ENCODE results near the gene SPSB2.
A peak's percentile ranks its signal among the peaks of the same experiment; 100 is the strongest.
"Not testable (repeated sequence)": the region's sequence is repeated elsewhere in the genome, so short reads cannot be mapped to it uniquely, and the experiment has no call there.

Gene SPSB2

GRCh38 chr12:6869049-6870021, 3.8 kb downstream of the SPSB2 start:
- peak; percentile 88 for DNase-seq

DNA sequence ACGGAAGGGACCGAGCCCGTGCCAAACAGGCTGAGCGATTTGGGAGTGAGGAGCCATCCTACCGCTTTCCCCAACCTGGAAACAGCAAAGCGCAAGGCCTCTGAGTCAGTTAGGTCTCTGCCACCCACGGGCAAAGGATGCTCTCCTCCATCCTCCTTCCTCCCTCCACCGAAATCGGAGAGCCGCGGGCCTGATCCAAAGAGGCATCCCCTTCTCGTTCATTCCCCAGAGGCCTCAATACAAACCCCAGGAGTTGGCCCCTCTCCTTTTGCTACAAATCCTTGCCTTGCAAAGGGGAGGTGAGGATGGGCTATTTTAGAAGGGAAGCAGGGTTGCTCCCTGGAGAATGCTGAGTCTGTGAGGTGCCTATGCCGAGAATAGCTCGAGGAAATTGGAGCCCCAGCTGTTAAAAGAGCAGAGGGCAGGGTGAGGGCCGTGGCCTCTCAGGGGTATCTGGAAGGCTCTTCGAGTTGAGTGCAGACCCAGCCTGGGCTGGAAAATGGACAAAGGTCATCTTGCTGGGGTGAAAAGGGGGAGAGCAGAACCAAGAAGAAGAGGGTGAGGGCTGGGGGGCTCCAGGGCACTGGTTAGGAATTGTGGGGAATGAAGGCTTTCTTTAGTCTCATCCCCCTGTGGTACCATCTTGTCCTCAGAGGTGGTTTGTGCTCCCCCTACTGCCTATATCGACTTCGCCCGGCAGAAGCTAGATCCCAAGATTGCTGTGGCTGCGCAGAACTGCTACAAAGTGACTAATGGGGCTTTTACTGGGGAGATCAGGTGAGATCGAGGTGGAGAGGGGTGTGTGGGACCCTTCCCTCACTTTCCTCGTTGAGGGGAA, 4.7 kb downstream of the SPSB2 start:
- DNase-seq: no peak

DNA sequence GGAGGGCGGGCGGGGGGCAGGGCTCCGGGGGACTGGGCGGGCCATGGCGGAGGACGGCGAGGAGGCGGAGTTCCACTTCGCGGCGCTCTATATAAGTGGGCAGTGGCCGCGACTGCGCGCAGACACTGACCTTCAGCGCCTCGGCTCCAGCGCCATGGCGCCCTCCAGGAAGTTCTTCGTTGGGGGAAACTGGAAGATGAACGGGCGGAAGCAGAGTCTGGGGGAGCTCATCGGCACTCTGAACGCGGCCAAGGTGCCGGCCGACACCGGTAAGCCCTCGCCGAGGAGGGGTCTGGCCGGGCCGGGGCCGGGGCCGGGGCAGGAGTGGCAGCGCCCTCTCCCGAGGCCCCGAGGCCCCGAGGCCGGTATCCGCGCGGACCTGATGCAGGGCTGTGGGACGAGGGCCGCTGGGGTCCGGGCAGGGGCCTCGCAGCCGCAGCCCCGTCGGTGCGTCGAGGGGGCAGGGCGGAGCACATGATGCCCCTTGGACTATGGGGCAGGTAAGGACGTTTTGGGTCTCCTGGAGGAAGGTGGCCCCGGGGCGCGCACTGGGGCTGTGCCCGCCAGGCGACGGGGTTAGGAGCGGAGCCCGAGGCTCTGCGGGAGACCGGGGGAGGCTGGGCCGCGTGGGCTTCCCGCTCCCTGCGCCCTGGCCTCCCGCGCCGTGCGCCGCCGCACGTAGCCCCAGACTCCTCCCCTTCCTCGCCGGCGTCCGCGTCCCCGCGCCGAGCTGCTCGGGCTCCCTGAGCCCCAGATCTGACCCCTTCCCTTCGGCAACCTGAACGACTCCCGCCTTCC, 5.5 kb downstream of the SPSB2 start, which contains the start of gene TPI1:
Gene TPI1, plus strand, starts transcription at position 119 of the 798 bp plus-strand sequence. Its CDS starts 36 bp downstream, at position 155.
- peak; percentile 73 for DNase-seq

- DNase-seq: no peak
Observed at GRCh38 chr12:6866920-6867412, 6.1 kb downstream of the SPSB2 start.

GRCh38 chr12:6866163-6866919, 6.8 kb downstream of the SPSB2 start:
- no peak for DNase-seq

DNA sequence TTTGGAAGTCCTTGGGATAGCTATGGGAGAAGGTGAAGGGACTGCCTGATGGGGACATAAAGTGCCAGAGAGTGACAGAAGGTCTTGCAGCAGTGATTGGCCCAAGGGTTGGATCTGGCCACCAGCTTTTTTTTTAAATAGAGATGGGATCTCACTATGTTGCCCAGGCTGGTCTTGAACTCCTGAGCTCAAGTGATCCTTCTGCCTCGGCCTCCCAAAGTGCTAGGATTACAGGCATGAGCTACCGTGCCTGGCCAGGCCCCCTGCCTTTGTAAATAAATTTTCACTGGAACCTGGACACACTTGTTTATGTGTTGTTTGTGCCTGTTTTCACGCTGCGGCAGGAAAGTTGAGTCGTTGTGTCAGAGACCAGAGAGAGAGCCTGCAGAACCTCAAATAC, 7.8 kb downstream of the SPSB2 start:
- not testable (repeated sequence) for DNase-seq

- no peak for DNase-seq
Observed at GRCh38 chr12:6863586-6864321, 9.3 kb downstream of the SPSB2 start.

- DNase-seq: no peak
Observed at GRCh38 chr12:6863033-6863432, 10.1 kb downstream of the SPSB2 start.

- no peak for DNase-seq
Observed at GRCh38 chr12:6861391-6861790, 11.7 kb downstream of the SPSB2 start.

- DNase-seq: no peak
Observed at GRCh38 chr12:6860942-6861341, 12.2 kb downstream of the SPSB2 start.

DNA sequence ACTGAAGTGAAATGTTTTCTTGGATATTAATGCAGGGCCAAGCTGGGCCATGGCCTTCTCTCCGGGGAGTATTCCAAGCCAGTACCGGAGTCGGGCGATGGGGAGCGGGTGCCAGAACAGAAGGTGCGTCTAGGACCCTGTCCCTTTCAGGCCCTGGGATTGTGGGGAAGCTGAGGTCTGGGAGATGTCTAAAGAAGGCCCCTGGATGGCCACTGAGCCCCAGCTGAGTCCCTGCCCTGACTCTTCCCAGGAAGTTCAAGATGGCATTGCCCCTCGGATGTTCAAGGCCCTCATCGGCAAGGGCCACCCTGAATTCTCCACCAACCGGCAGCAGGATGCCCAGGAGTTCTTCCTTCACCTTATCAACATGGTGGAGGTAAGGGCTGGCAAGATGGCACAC, 13.0 kb downstream of the SPSB2 start:
- DNase-seq: no peak

GRCh38 chr12:6858799-6859198, 14.3 kb downstream of the SPSB2 start:
- DNase-seq: no peak

DNA sequence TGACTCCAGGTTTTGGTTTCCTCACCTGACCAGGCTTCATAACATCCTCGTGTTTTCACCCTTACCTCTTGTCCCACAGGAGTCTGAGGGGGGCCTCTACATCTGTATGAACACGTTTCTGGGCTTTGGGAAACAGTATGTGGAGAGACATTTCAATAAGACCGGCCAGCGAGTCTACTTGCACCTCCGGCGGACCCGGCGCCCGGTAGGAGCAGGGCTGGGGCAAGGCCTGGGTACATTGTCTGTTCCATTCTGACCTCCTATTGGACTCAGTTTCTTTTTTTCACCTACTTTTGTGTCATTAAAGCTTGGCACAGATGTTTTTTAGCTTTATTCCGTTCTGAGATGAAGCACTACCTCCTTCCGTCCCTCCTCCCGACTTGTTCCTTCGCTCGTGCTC, 17.8 kb downstream of the SPSB2 start:
- no peak for DNase-seq

DNA sequence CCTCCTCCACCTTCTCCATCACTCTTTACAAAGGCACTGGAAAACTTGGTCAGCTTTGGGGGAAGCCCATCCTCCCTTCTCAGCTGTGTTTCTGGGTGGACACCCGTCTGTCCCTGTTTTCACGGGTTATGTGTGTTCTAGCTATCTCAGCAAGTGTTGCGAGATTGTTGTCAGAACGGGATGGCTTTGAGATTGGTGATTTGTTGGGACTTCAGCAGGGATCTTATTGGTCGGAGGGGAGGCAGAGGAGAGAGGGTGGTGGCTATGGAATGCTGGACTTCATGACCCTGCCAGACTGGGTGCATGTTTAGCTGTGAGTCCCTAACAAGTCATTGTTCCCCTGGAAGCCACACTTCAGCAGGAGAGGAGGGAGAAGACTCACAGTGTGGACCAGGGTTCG, 19.1 kb downstream of the SPSB2 start:
- DNase-seq: no peak

GRCh38 chr12:6853626-6854025, 19.5 kb downstream of the SPSB2 start:
- DNase-seq: no peak

- DNase-seq: peak; percentile 54
Observed at GRCh38 chr12:6852651-6853354, 20.3 kb downstream of the SPSB2 start.

DNA sequence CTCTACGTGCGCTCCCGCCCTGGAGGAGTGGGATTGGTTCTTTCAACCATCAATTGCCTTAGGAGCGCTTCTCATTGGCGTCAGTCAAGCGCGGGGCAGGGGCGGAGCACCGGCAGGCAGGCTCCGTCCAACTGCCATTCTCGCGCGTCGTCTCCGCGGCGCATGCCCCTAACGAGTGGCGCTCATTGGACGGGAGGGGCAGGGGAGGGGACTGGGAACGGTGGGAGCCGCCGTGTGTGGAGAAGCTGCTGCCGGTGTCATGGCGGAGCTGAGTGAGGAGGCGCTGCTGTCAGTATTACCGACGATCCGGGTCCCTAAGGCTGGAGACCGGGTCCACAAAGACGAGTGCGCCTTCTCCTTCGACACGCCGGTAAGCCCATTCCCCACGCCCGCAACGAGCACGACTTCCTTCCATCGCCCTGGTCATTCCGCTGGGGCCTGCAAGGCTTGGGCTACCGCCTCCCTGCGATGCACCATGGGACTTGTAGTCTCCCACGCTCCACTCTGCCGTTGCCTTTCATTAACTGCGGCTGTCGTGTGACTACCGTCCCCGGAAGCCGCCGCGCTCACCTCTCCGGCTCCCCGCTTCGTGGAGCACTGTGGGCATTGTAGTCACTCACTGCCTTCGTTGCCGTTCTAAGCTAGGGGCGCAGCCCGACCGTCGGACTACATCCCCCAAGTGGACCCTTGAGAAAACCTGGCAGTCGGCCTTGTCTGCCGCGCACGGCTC, 21.0 kb downstream of the SPSB2 start, which contains the start of gene USP5:
Gene USP5, plus strand, starts transcription at position 230 of the 730 bp plus-strand sequence. Its CDS starts 30 bp downstream, at position 260.
- DNase-seq: peak; percentile 97

DNA sequence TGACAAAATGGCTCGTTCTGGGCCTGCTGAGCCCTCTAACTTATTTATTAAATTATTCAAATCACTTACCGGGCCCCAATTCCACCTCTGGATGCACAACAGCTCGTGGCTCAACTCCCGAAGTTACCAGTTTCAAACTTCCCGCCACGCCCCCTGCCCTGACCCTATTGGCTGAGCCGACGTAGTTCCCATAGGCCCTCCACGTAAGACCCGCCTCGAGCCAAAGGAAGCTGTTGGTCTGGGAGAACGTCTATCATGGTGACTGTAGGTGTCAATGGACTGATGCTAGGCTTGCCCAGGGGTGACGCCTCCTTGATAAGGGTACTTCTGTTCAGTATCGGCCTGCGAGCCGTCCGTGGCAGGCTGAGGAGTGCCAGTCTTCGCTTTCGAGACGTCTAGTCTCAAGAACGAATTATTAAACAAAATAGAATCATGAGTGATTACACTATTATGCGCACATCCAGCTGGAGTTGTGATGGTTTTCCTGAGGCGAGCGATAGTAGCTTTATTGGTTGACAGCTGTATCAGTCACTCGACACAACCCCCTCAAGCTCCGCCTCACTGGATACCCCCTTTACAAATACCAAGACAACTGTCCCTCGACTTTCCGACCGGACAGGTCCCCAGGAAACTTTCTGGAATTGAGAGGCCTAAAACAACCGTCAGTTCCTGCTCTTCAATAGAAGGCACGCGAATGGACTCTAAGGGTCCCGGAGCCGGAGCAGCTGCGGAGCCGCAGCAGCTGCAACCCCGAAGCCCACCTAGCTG, 21.8 kb downstream of the SPSB2 start, which contains the start of gene CDCA3:
Gene CDCA3, minus strand, starts transcription at position 134 of the 768 bp plus-strand sequence. CDS start 334 bp downstream, outside the sequence.
- peak; percentile 88 for DNase-seq

- no peak for DNase-seq
Observed at GRCh38 chr12:6850796-6851152, 22.3 kb downstream of the SPSB2 start.
